ENCODE data around the gene SGCE. TPM values are rescaled to one million over a fixed set of nuclear protein-coding genes. Genes with fewer than 3 reads are reported as not detected.

The SGCE gene
- total and polyA plus RNA-seq, 9 of the 15 experiments (the other 6 are each of a cell fraction or from before 2014, with no cell fraction given): 0.09 to 0.46 (median 0.28) TPM; not detected in 5

- 0 out of 2 replicates have a peak overlapping the region, but pooled peaks have one; percentile 4 for H3K4me2 ChIP-seq (ENCODE audit: insufficient read depth, low read length)
- no peak overlapping the region for H3K27ac ChIP-seq (ENCODE audit: extremely low read depth, low read depth, low read length)
- peaks cover 0 to 10% of the 10 kb centered on the region in 2 experiments; a peak in 2 of 5 replicates for H3K4me1 ChIP-seq (replicated peaks in 1 of 2; ENCODE audit: control insufficient read depth in 2 of 2, insufficient read depth in 2 of 2, low read length in 2 of 2)
- CTCF ChIA-PET (ENCODE audit: low intra/inter-chr PET ratio): no interaction called here
- no peak overlapping the region for H3K4me3 ChIP-seq
- H3K79me2 ChIP-seq (ENCODE audit: control insufficient read depth, insufficient read depth, low read length): no peaks in the 10 kb centered on the region
- H3K9ac ChIP-seq (ENCODE audit: insufficient read depth in 1 of 2, low read depth in 2 of 2, low read length in 2 of 2): no peak overlapping the region
- in situ Hi-C loops (cut with MboI) (no loop called here), intact Hi-C loops (cut with micrococcal nuclease) (loop anchor here (5.0 to 10.0 kb wide), 2 partner anchors 143 to 210 kb away; no protein-coding TSS in a partner anchor)
- BruUV-seq (replicated peaks): no TSS peak
- no peak overlapping the region for H2AFZ ChIP-seq (ENCODE audit: low read depth, low read length)
- H3K9me1 ChIP-seq (ENCODE audit: control insufficient read depth, insufficient read depth, low read length): no peaks in the 10 kb centered on the region
- H3K27me3 ChIP-seq (ENCODE audit: control insufficient read depth in 2 of 2, insufficient read depth in 2 of 2, low read length in 2 of 2): peaks cover 0 to 5% of the 10 kb centered on the region in 2 experiments; a peak in 1 of 5 replicates
- FAIRE-seq: no peak
- 8% methylated on average over 29 of the region's 38 CpGs for WGBS (ENCODE audit: insufficient coverage, low coverage, missing lambda C conversion rate)
- POLR2A ChIA-PET: no interaction called here
- no peaks in the 10 kb centered on the region for H4K20me1 ChIP-seq (replicated peaks; ENCODE audit: control insufficient read depth, insufficient read depth, low read length)
- H3K9me3 ChIP-seq (replicated peaks; ENCODE audit: control insufficient read depth, insufficient read depth, low read depth, low read length): 0 out of 2 replicates have a peak, but pooled peaks cover 2% of the 10 kb centered on the region
- H3K36me3 ChIP-seq (ENCODE audit: control insufficient read depth, insufficient read depth, low read length): no peaks in the 10 kb centered on the region
- DNase-seq (ENCODE audit: extremely low read depth in 1 of 4, low spot score in 3 of 4): no peak
- no peak for ATAC-seq
- TF ChIP-seq SP2 (IDR thresholded peaks at IDR 0.05; ENCODE audit: extremely low read depth, low read depth, low read length, poor library complexity, severe bottlenecking) (no peak), ZNF407 (IDR thresholded peaks at IDR 0.05; ENCODE audit: low read depth) (no peak), CTCFL (IDR thresholded peaks at IDR 0.05; ENCODE audit: borderline replicate concordance, insufficient read depth, low read depth, low read length, poor library complexity, severe bottlenecking) (no peak), C11orf30 (IDR thresholded peaks at IDR 0.05; ENCODE audit: low read depth) (no peak), DACH1 (IDR thresholded peaks at IDR 0.05; ENCODE audit: partially characterized antibody) (no peak), CEBPG (CRISPR knock-in tag; IDR thresholded peaks at IDR 0.05) (no peak), CEBPG (tag; conservative IDR thresholded peaks at IDR 0.05 in 1 of 2, IDR thresholded peaks at IDR 0.05 in 1 of 2) (no peak), EHMT2 (IDR thresholded peaks at IDR 0.05) (no peak), KDM4B (IDR thresholded peaks at IDR 0.05; ENCODE audit: borderline replicate concordance in 2 of 2, low read depth in 1 of 2) (no peak)
Observed at GRCh38 chr7:94655126-94655847, 646 bp downstream of the SGCE start.
